VCaP (cell line): ENCODE measurements around the gene GPR17.

ENCODE experiments used
- H3K27ac ChIP-seq: fragments of 450-650 bp; 2 replicates; pipeline ENCODE4 v1.5.1; 2017
- CTCF ChIP-seq: fragments of 450-650 bp; conservative IDR thresholded peaks from 2 replicates; pipeline ENCODE4 v1.5.1; 2017; ENCODE audit warnings: mild to moderate bottlenecking, moderate library complexity

GPR17 gene

GRCh38 chr2:127688405-127688804 lies 42.5 kb downstream of the GPR17 start:
- no peak overlapping the region for H3K27ac ChIP-seq
- TF ChIP-seq CTCF = no peak

DNA sequence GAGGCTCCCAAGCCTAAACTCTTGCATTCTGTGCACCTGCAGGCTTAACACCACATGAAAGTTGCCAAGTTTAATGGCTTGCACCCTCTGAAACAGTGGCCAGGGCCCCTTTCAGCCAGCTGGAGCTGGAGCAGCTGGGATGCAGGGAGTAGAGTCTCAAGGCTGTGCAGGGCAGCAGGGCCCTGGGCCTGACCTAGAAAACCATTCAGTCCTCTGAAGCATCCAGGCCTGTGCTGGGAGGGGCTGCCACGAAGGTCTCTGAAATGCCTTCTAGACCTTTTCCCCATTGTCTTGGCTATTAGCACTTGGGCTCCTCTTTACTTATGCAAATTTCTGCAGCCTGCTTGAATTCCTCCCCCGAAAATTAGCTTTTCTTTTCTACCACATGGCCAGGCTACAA lies 44.7 kb downstream of the GPR17 start:
- H3K27ac ChIP-seq = no peak overlapping the region
- no peak for TF ChIP-seq CTCF

GRCh38 chr2:127694986-127695385 lies 49.0 kb downstream of the GPR17 start:
- H3K27ac ChIP-seq = no peak overlapping the region
- TF ChIP-seq CTCF = no peak

- TF ChIP-seq CTCF = no peak
- no peak overlapping the region for H3K27ac ChIP-seq
Measured at GRCh38 chr2:127695491-127696472, 49.8 kb downstream of the GPR17 start.

DNA sequence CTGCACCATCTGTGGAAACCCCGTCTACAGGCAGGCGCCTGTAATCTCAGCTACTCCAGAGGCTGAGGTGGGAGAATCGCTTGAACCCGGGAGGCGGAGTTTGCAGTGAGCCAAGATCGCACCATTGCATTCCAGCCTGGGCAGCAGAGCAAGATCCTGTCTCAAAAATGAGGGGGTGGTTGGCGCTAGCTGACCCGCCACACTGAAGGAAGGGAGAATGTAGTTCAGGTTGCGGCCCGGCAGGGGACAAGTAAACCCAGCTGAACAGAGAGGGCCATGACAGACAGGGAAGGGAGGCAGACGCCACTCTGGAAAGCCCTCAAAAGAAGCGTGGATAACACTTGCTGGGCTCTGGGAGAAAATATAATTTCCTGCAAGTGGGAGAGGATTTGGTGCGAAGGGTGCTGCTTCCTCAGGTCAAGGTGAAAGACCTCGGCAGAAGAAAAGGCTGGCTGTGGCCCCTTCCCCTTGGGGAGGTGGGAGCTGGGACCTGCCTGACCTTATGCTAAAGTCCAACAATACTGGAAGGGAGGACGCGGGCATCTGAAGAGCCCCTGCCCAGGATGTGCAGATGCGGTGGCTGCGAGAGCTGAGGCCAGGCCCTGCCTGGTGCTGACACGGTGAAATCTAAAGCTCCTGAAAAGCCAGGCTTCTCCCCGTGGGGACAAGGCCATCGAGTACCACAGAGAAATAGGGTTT lies 51.7 kb downstream of the GPR17 start:
- no peak for TF ChIP-seq CTCF
- H3K27ac ChIP-seq = no peak overlapping the region

GRCh38 chr2:127698553-127699355 lies 52.8 kb downstream of the GPR17 start:
- TF ChIP-seq CTCF = no peak
- H3K27ac ChIP-seq = no peak overlapping the region
